GM12892 (cell line): ENCODE measurements around the gene THAP7. TPM values are rescaled to one million over a fixed set of nuclear protein-coding genes. Genes with fewer than 3 reads are reported as not detected.
"Not testable (repeated sequence)": the region's sequence is repeated elsewhere in the genome, so short reads cannot be mapped to it uniquely, and the experiment has no call there.

ENCODE experiments used
- DNase-seq: peaks from one replicate; pipeline ENCODE4 v3.0.0; 2011; ENCODE audit not compliant: insufficient read length
- FAIRE-seq: peaks from 2 replicates; lab custom pipeline; 2011; peaks lifted over from hg19 to GRCh38; lab: Jason Lieb, UNC
- POLR2A ChIP-seq: IDR thresholded peaks from 2 replicates; pipeline ENCODE4 v1.6.1; 2011; ENCODE audit warnings: low read depth, low read length, control low read depth
- POLR2AphosphoS5 ChIP-seq: IDR thresholded peaks from 2 replicates; pipeline ENCODE4 v1.6.1; 2011; ENCODE audit warnings: low read depth, low read length, control low read depth
- TAF1 ChIP-seq: IDR thresholded peaks from 2 replicates; pipeline ENCODE4 v1.6.1; 2011; ENCODE audit warnings: low read depth, mild to moderate bottlenecking, control low read depth, low read length, borderline replicate concordance
- polyA plus RNA-seq: library from polyadenylated mRNA; unstranded; fragments of >200 nt; gene quantifications from one replicate; pipeline ENCODE4 v1.2.1, GENCODE V29; 2012; ENCODE audit warnings: missing spikeins, inconsistent platforms; ENCODE audit not compliant: missing spikeins

THAP7 gene
- 7.8 TPM for polyA plus RNA-seq

DNA sequence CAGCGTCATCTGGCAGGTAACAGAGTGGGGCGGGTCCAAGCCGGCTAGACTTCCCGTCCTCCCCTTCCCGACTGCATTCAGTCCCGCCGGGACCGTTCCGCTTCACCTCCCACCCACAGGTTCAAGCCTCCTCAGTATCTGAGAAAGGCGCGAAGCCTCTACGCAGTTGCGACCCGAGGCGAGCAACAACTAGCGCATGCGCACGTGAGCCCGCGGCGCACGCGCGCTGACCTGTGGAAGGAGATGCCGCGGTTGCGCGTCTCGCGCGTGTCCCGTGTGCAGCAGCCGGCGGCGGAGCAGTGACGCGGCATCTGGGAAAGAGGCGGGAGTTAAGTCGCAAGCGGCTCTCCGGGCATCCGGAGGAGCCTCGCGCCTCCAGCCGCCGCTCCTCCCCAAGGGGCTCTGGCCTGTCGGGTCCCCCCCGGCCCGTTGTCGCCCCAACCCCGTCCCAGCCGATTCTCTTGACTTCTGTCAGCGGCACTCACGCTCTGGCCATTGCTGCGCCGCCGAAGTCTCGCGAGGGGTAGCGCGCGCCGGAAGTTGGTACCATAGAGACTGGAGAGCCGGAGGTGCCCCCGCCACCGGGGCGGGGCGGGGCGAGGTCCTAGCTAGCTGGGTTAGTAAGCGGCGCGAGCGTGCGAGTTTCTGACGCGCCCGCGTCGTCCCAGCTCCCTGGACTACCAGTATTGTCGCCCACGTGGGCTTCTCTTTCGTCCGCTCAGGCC, at the start of gene THAP7:
THAP7 (minus strand) TSS at position 518 of the 725 bp plus-strand sequence; CDS start at position 311, 207 bp downstream.
- FAIRE-seq (peak; percentile 100), DNase-seq (peak; percentile 97)
- TF ChIP-seq POLR2AphosphoS5 (peak; percentile 93), POLR2A (peak; percentile 90; the same call in 1 of the 2 replicates), TAF1 (peak; percentile 91)

DNA sequence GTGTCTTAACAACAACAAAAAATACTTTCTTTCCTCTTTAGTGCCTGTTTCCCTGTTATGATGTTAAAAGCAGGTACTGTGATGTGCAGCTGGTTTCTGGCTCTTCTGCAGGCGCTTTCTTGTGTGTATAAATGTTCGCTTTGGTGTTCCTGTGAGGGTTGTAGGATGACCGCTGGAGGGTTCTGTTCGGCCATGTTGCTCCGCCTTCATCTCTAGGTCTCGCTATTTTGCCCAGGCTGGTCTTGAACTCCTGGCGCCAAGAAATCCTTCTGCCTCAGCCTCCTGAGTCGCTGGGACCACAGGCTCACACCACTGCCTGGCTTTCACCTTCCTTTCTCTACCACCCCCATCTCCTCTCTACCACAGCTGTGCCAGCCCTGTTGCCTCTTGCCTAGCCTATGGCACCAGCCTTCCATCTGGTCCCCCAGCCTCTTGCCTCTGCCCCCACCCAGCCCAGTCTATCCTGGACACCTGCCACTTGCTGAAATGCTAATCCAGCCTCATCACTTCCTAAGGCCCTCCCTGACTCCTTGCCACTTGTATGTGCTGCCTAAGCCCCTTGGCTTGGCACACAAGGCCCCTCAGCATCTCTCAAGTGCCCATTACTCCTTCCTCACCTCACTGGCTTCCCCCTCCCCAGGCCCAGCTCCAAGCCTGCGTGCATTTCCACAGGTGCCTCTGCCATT, 49.4 kb upstream of the THAP7 start:
- no peak for TF ChIP-seq POLR2A
- no peak for TF ChIP-seq TAF1
- TF ChIP-seq POLR2AphosphoS5 = no peak
- FAIRE-seq (no peak), DNase-seq (no peak)

DNA sequence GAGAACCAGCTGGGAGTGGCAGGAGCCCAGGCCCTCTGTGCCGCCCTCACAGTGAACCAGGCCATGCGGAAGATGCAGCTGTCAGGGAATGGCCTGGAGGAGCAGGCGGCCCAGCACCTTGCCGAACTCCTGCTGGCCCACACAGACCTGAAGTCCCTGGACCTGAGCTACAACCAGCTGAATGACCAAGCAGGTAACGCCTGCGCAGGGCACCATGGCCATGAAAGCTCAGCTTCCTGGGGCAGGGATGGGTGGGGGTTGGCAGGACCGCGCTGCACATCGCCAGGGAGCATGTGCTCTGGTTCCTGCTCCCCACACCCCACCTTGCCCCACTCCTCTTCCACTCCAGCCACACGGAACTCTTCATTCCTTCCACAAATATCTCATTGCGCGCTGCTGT, 47.0 kb upstream of the THAP7 start:
- not testable (repeated sequence) for DNase-seq, FAIRE-seq

GRCh38 chr22:21048448-21048847, 46.5 kb upstream of the THAP7 start:
- DNase-seq, FAIRE-seq: not testable (repeated sequence)

DNA sequence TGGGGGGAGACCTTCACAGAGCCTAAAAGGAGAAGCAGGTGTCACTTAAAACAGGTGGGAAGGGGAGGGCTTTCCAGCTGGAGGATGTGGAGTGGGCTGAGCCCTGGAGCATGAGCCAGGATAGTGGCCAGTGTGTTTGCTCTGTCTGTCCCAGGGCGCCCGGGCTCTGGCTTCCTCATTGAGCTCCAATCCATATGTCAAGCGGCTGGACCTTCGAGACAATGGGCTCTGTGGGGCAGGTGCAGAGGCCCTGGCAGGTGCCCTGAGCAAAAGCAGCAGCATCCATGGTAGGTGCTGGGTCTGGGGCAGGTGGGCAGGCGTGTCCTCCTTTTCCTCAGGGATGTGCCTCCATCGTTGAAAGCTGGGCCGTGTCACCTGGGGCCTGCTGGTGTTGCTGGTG, 45.8 kb upstream of the THAP7 start:
- FAIRE-seq (no peak), DNase-seq (no peak)
- no peak for TF ChIP-seq POLR2A
- TF ChIP-seq POLR2AphosphoS5 = no peak
- no peak for TF ChIP-seq TAF1

DNA sequence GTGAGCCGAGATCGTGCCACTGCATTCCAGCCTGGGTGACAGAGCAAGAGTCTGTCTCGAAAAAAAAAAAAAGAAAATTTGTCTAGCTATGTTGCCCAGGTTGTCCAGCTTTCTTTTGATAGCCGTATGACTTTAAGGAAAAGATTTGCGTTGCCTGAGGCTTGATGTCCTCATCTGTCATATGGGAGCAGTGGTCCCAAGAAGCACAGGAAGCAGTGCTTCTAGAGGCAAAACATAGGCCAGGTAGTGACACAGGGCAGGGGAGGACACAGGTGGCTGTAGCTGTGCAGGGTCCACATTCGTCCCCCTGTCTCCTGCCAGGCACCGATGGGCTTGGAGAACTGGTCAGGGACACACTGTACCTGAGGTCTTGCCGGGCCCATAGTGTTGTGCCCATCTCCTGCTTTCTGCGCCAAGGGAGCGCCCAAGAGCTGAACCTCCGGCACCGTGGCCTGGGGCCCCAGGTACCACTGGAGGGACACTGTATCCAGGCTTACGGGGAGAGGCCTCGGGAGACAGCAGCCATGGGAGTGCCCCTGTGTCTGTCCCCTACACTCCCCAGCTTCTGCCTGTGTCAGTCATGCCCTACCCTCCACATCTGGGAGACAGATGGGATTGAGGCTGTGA, 45.2 kb upstream of the THAP7 start:
- FAIRE-seq = no peak
- no peak for DNase-seq
- TF ChIP-seq POLR2AphosphoS5 (no peak), TAF1 (no peak), POLR2A (no peak)

GRCh38 chr22:21045585-21046294, 43.8 kb upstream of the THAP7 start, which contains the start of gene LRRC74B:
Gene LRRC74B, plus strand, starts transcription at chr22:21045946. Its CDS starts 41 bp downstream, at chr22:21045987.
- DNase-seq (peak; percentile 92), FAIRE-seq (peak; percentile 92)

GRCh38 chr22:21044931-21045584, 43.1 kb upstream of the THAP7 start:
- TF ChIP-seq POLR2A = no peak
- TF ChIP-seq TAF1 = no peak
- TF ChIP-seq POLR2AphosphoS5 = no peak
- DNase-seq (no peak), FAIRE-seq (no peak)

More at GRCh38 chr22:21045585-21046294, 43.8 kb upstream of the THAP7 start, which contains the start of gene LRRC74B:
- TF ChIP-seq POLR2AphosphoS5 = no peak
- TF ChIP-seq POLR2A = no peak
- TF ChIP-seq TAF1 = no peak

DNA sequence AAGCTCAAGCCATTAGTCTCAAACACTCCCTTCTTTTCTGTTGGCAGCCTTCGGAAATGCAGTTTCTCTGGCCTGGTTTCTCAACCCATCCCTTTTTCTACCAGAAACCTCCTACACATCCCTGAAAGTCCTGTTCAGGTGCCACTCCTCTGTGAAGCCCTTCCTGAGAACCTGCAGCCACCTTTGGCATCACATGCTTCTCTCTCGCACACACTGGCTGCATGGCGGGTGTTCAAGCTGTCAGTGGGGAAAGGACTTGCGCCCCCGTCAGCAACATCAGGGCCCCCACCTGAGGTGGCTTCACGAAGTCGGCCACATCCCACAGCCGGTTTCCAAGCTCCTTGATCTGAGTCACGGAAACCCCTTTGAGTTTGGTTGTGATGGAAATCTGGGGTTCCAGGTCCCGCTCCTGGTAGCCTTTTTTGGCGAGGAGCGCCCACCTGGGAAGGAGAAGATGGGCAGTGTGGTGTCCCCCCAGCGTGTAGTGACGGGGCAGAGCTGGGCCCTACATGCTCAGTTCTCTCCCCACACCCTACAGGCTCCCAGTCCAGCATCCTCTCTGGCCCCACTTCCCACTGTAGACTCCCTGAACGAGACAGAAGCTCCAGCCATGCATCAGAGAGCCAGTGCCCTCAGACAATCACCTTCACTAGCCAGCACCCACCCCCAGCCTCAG, 42.1 kb upstream of the THAP7 start:
- DNase-seq = no peak
- TF ChIP-seq POLR2A = no peak
- no peak for TF ChIP-seq TAF1
- TF ChIP-seq POLR2AphosphoS5 = no peak
- FAIRE-seq = no peak
